Pancreas (tissue), 10 donors: ENCODE data around the gene CYP27A1. TPM values are rescaled to one million over a fixed set of nuclear protein-coding genes. Genes with fewer than 3 reads are reported as not detected.

Experiments used
- ATAC-seq, 4 donors: fragments of 200-7000 bp; cut with Tn5 transposase; one replicate each; pipeline versions ENCODE4 v1.8.0 to v1.9.1; 2020; ENCODE audit warnings: mild to moderate bottlenecking in 4 of 4, moderate library complexity in 4 of 4
- DNase-seq, 6 donors: peaks; one replicate each; pipeline ENCODE4 v3.0.0-alpha.2; 2020
- FAIRE-seq: peaks from 2 replicates; lab custom pipeline; 2012; peaks lifted over from hg19 to GRCh38; lab: Jason Lieb, UNC
- H3K27ac ChIP-seq, 4 donors: fragments of 200-600 bp; sonication (generic); 1 replicate in 3 of 4; 2 replicates in 1 of 4; pipeline versions ENCODE4 v1.5.0 to v1.8.0; 2020
- H3K27me3 ChIP-seq, 4 donors: fragments of 200-600 bp; one replicate each; pipeline ENCODE4 v1.8.0; 2021
- H3K36me3 ChIP-seq, 3 donors: fragments of 200-600 bp; sonication (generic) in 1 of 3; one replicate each; pipeline versions ENCODE4 v1.5.0 to v1.8.0; 2020 to 2021
- H3K4me1 ChIP-seq, 3 donors: fragments of 200-600 bp; one replicate each; pipeline ENCODE4 v1.8.0; 2021
- H3K4me3 ChIP-seq, 4 donors: fragments of 200-600 bp; sonication (generic) in 2 of 4; one replicate each; pipeline versions ENCODE4 v1.5.0 to v1.8.0; 2020 to 2021
- H3K9me3 ChIP-seq, 4 donors: fragments of 200-600 bp; one replicate each; pipeline ENCODE4 v1.8.0; 2021
- CTCF ChIP-seq, 4 donors: fragments of 200-600 bp; sonication (generic) in 3 of 4; IDR thresholded peaks; one replicate each; pipeline versions ENCODE4 v1.5.0 to v1.8.0; 2021; ENCODE audit warnings: antibody characterized with exemption in 4 of 4
- WGBS, 2 donors: extraction: QIAGEN DNeasy Blood & Tissue Kit; methylation state at CpG; one replicate each; pipeline ENCODE4 v1.1.7; 2013; 5-methylcytosine and 5-hydroxymethylcytosine counted together
- intact Hi-C, 3 donors: fragments of 100-400 bp; cut with DNase I; formaldehyde crosslinking; loops; one replicate each; pipeline versions ENCODE4 v1.11.1 to v1.14.2; 2022
- polyA plus RNA-seq, 2 donors: library from polyadenylated mRNA; stranded (reverse); fragments of 200-250 nt; gene quantifications; one replicate each; pipeline ENCODE4 v1.2.3, GENCODE V29; 2013
- total RNA-seq, 6 donors: library from RNA; stranded (reverse); fragmentation: NEBNext Ultra II Directional in 4 of 6; extraction: Animal tissue kit (Norgen Biotek cat#: 25700) in 4 of 6; gene quantifications; one replicate each; pipeline versions ENCODE4 v1.2.1 to v1.2.4, GENCODE V29; 2021 to 2023
- donor health status: healthy with polysubstance abuse.
- donor health status: DM: no; HTN: no; CAD: no; lungs with moderate emphysema.
- donor health status: DM: no; HTN: no; CAD: no.
- donor health status: control.
- donor health status: control.
- donor health status: Bipolar disorder and iron deficiency.
- donor health status: DM: yes; HTN: yes; CAD: no.
- donor health status: DM: no; HTN: no; CAD: no.
- donor health status: DM: no; HTN: no; CAD: no.
- donor health status: DM: yes; HTN: yes; CAD: no.

The CYP27A1 gene
- total and polyA plus RNA-seq, 8 donors: 3.1 to 21.6 (median 5.1) TPM

- Histone ChIP-seq H3K27me3 (no peaks in the 10 kb centered on the region), H3K36me3 (peaks cover 4 to 21% (median 10%) of the 10 kb centered on the region in 3 donors), H3K27ac (no peak overlapping the region), H3K9me3 (no peaks in the 10 kb centered on the region), H3K4me1 (no peaks in the 10 kb centered on the region), H3K4me3 (no peak overlapping the region)
- TF ChIP-seq CTCF (IDR thresholded peaks at IDR 0.05): no peak
- 67 to 71% methylated on average over 2 of the region's 2 CpGs for WGBS, 2 donors
- no peak for ATAC-seq
- no peak for FAIRE-seq
- intact Hi-C loops: no loop called here
- DNase-seq: no peak
These were observed 45.4 kb upstream of the CYP27A1 start for GRCh38 chr2:218736531-218736930.

- no peaks in the 10 kb centered on the region for H3K4me1 ChIP-seq
- FAIRE-seq (no peak), ATAC-seq (no peak), DNase-seq (no peak)
- peaks cover 4 to 26% (median 8%) of the 10 kb centered on the region in 3 donors for H3K36me3 ChIP-seq
- no peaks in the 10 kb centered on the region for H3K9me3 ChIP-seq
- 75 to 83% methylated on average over 6 of the region's 6 CpGs for WGBS, 2 donors
- TF ChIP-seq CTCF (IDR thresholded peaks at IDR 0.05): no peak
- intact Hi-C loops: no loop called here
- H3K4me3 ChIP-seq: no peak overlapping the region
- H3K27ac ChIP-seq: no peak overlapping the region
- H3K27me3 ChIP-seq: no peaks in the 10 kb centered on the region
These were observed 38.9 kb upstream of the CYP27A1 start for GRCh38 chr2:218743068-218743467.

- intact Hi-C loops: no loop called here
- Histone ChIP-seq H3K27me3 (no peaks in the 10 kb centered on the region), H3K27ac (peak overlapping the region in 2 of 4 donors; percentile 74 to 75), H3K4me1 (no peaks in the 10 kb centered on the region), H3K36me3 (peaks cover 4 to 32% (median 11%) of the 10 kb centered on the region in 3 donors), H3K4me3 (no peak overlapping the region), H3K9me3 (no peaks in the 10 kb centered on the region)
- no peak for DNase-seq
- FAIRE-seq: no peak
- WGBS, 2 donors: 74 to 78% methylated on average over 3 of the region's 3 CpGs
- TF ChIP-seq CTCF (IDR thresholded peaks at IDR 0.05): no peak
- peak in 1 of 4 donors; percentile 40 for ATAC-seq
These were observed 37.3 kb upstream of the CYP27A1 start for GRCh38 chr2:218744615-218745014.

GRCh38 chr2:218745160-218745558 lies 36.8 kb upstream of the CYP27A1 start:
- no peaks in the 10 kb centered on the region for H3K27me3 ChIP-seq

More at GRCh38 chr2:218745160-218745558, 36.8 kb upstream of the CYP27A1 start:
- H3K4me3 ChIP-seq: no peak overlapping the region
- no peaks in the 10 kb centered on the region for H3K4me1 ChIP-seq
- peak in 1 of 6 donors; percentile 43 for DNase-seq
- intact Hi-C loops: no loop called here
- ATAC-seq: peak in 3 of 4 donors; percentile 17 to 74 (median 74)
- WGBS, 2 donors: 59 to 78% methylated on average over 5 of the region's 5 CpGs
- no peak for FAIRE-seq
- H3K27ac ChIP-seq: peak overlapping the region in 3 of 4 donors; percentile 49 to 75 (median 74)
- H3K9me3 ChIP-seq: no peaks in the 10 kb centered on the region
- TF ChIP-seq CTCF (IDR thresholded peaks at IDR 0.05): no peak
- H3K36me3 ChIP-seq: peaks cover 4 to 38% (median 13%) of the 10 kb centered on the region in 3 donors
